GM21576 (cell line): ENCODE measurements around the gene VASH1.

Experiments used
- ATAC-seq: cut with Tn5 transposase; IDR thresholded peaks from one replicate; pipeline ENCODE4 v1.9.1; 2021; ENCODE audit warnings: mild to moderate bottlenecking, moderate library complexity; ENCODE audit not compliant: unreplicated experiment

Gene VASH1

DNA sequence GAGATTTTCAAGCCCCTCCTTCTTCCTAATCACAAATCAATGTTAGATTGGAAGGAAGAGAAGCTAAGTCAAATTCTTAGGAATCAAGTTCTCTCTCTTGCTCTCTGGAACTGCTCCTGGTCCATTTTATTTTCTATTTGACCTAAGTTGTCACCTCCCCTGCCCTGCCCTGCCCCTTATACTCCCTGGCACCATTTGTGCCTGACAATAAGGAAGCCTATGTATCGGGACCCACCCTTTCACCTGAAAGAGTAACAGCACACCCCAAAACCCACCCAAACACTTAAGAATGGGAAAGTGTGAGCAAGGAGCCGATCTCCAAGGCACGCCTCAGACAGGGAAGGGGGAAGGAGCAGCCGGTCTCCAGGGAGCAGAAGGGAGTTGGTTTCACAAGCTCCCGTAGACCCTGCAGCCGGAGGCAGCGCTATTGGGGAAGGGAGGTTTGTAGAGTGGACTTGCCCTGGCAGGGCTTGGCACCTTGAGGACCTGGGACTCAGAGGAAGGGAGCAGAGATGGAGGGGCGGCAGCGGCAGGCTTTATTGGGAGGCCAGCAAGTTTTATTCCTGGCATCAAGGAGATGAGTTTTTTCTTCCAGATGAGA is 66.5 kb downstream of the VASH1 start:
- ATAC-seq: no peak

DNA sequence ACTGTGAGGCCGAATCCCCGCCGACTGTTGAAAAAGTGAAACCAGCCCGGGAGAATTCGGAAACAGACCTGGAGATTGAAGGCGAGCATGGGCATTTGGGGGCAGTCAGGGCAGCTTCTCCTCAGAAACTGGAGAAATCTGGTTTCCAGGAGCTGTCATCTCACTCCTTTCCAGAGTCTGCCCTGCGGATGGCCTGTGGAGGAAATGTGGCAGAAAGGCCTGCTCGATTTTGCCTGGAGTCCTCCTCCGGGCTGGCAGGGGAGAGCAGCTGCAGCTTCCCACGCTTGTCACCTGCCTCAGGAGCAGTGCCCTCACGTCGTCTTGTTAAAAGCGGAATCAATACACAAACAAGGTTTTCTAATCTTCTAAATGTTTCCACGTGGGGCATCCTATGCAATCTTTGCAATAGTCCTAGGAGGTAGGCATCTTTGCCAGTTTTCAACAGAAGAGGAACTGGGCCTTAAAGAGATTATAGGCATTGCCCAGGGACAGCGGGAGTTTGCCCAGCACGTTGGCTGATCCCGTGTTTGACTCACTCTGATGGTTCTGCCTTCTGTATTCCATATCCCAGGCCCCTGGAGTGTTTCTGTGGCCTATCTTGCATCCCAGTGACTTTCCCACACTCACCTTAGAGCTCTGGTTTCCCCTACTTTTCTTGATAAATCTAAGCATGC is 67.2 kb downstream of the VASH1 start:
- ATAC-seq: no peak

DNA sequence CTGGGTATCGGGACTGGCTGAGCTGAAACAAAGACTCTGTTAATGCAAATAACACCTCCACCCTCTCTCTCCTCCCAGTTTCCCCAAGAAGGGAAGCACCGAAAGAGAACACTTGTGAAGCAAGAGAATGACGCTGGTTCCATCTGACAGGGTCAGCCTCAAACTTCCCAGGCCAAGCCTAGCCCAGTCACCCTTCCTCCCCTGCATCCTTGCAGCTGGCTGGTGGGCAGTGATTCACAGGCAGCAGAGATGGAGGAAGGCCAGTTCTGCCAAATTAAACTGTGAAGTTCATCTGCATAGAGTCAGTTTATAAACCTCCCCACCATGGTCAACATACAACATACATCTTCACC is 67.7 kb downstream of the VASH1 start:
- no peak for ATAC-seq

DNA sequence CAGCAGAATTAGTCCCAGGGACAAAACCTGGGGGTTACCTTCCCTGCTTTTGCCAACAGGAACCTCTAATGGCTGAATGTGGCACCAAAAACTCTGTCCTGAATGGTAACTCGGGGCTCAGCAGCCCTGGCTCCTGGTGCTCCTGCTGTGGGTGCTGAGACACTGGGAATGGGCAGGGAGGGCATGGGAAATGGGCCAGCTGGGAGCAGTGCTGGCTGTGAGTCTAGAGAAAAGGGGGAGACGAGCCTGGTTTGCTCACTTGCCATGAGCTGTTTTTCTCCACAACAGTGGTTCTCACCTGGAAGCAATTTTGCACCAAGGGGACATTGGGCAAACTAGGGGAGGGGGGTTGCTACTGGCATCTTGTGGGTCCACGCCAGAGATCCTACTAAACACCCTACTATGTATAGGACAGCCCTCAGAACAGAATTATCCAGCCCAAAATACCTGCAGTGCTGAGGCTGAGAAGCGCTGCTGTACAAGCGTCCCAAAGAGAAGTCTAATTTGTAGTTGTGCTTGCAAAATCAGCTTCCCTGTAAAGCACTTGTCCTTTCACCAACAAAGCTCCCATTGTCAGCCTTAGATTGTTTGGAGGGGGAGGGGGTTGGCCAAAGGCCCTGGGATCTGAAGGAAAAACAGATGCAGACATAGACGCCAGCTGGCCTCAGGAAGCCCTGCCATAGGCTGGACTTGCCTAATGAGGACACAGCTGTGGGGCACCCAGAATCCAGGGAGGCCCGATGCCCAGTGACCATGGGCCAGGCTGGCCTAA is 68.6 kb downstream of the VASH1 start:
- no peak for ATAC-seq

DNA sequence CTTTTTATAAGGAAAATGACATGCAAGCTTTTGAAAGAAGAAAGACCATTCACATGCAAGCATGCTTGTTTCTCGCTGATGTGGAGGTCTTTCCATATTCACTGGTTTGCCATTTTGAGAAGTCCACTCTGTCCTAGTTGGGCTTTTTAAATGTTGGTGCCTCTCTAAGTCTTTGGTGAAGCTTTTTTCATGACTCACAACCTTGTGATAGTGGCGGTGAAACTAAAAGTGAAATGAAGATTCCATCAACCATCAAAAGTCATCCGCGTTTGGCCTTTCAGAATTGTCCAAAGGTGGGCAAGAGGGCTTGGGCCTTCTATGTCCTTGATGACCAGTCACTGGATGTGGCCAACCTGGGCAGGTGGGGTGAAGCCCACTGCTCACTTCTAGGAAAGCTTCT is 69.3 kb downstream of the VASH1 start:
- no peak for ATAC-seq

DNA sequence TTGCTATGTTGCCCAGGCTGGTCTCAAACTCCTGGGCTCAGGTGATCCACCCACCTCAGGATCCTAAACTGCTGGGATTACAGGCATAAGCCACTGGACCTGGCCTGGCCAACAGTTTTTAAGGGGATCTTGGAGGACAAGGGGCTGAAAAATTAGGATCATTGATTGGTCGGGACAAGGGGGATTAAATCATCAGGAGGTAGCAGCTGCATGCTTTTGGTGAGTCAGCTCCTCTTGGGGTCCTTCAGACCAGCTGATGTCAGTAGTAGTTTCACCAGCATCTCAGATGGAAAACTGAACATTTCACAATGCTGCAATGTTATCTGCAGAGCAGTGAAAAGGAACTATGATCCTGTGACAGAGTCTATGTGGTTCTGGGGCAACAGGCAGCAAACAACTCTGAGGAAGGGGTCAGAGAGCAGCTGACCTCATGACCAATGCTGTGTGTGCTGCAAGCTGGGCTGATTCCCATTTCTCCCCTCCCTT is 71.3 kb downstream of the VASH1 start:
- ATAC-seq: no peak
